ENCODE measurements around the gene MON1A.
"Not testable (repeated sequence)": the region's sequence is repeated elsewhere in the genome, so short reads cannot be mapped to it uniquely, and the experiment has no call there.

MON1A gene

GRCh38 chr3:49929291-49930167, at the start of gene MON1A:
MON1A (minus strand) TSS chr3:49929811; CDS start chr3:49913346, 16,465 bp downstream.
- DNase-seq (ENCODE audit: low spot score): peak; percentile 97

- DNase-seq (ENCODE audit: low spot score): no peak
These were observed 47.3 kb upstream of the MON1A start for GRCh38 chr3:49976942-49977341.

- no peak for DNase-seq (ENCODE audit: low spot score)
These were observed 43.0 kb upstream of the MON1A start for GRCh38 chr3:49972656-49973055.

- DNase-seq (ENCODE audit: low spot score): no peak
These were observed 38.7 kb upstream of the MON1A start for GRCh38 chr3:49968346-49968745.

- no peak for DNase-seq (ENCODE audit: low spot score)
These were observed 37.7 kb upstream of the MON1A start for GRCh38 chr3:49967291-49967690.

GRCh38 chr3:49966233-49966942, 36.8 kb upstream of the MON1A start:
- DNase-seq (ENCODE audit: low spot score): no peak

- DNase-seq (ENCODE audit: low spot score): no peak
These were observed 26.0 kb upstream of the MON1A start for GRCh38 chr3:49955636-49956035.

- DNase-seq (ENCODE audit: low spot score): no peak
These were observed 23.3 kb upstream of the MON1A start for GRCh38 chr3:49952924-49953323.

- no peak for DNase-seq (ENCODE audit: low spot score)
These were observed 13.0 kb upstream of the MON1A start for GRCh38 chr3:49942651-49943050.

GRCh38 chr3:49940667-49941249, 11.1 kb upstream of the MON1A start:
- DNase-seq (ENCODE audit: low spot score): no peak

GRCh38 chr3:49939858-49940666, 10.5 kb upstream of the MON1A start, which contains the start of gene RBM6:
RBM6 (plus strand) TSS chr3:49940150; CDS start chr3:49962642, 22,492 bp downstream.
- DNase-seq (ENCODE audit: low spot score): peak; percentile 97

- DNase-seq (ENCODE audit: low spot score): no peak
These were observed 7.5 kb upstream of the MON1A start for GRCh38 chr3:49937090-49937489.

- DNase-seq (ENCODE audit: low spot score): not testable (repeated sequence)
These were observed 2.7 kb upstream of the MON1A start for GRCh38 chr3:49932281-49932680.

- peak; percentile 72 for DNase-seq (ENCODE audit: low spot score)
These were observed 1.3 kb upstream of the MON1A start for GRCh38 chr3:49930922-49931321.

GRCh38 chr3:49930168-49930690, 618 bp upstream of the MON1A start:
- DNase-seq (ENCODE audit: low spot score): no peak

- no peak for DNase-seq (ENCODE audit: low spot score)
These were observed 1.1 kb downstream of the MON1A start for GRCh38 chr3:49928481-49929017.

GRCh38 chr3:49927798-49928197, 1.8 kb downstream of the MON1A start:
- no peak for DNase-seq (ENCODE audit: low spot score)

GRCh38 chr3:49926117-49926728, 3.4 kb downstream of the MON1A start:
- DNase-seq (ENCODE audit: low spot score): no peak

GRCh38 chr3:49925485-49925884, 4.1 kb downstream of the MON1A start:
- DNase-seq (ENCODE audit: low spot score): no peak

- no peak for DNase-seq (ENCODE audit: low spot score)
These were observed 4.9 kb downstream of the MON1A start for GRCh38 chr3:49924683-49925082.
